Activated naive CD8-positive, alpha-beta T cell treated with anti-CD3 and anti-CD28 coated beads, Interleukin-2, amount 50 U/mL, for 16 hours (primary cell): ENCODE data around the gene MRPL20.

Experiments
- DNase-seq: peaks from one replicate; pipeline ENCODE4 v3.0.0-alpha.2; 2020; ENCODE audit warnings: low read depth, low spot score

MRPL20 gene

GRCh38 chr1:1364266-1364665, 42.8 kb downstream of the MRPL20 start:
- DNase-seq = no peak

GRCh38 chr1:1361982-1362423, 45.1 kb downstream of the MRPL20 start:
- DNase-seq = no peak

- DNase-seq = no peak
These were observed 45.7 kb downstream of the MRPL20 start for GRCh38 chr1:1361233-1361981.

GRCh38 chr1:1360506-1361169, 46.5 kb downstream of the MRPL20 start:
- no peak for DNase-seq

GRCh38 chr1:1359664-1360468, 47.2 kb downstream of the MRPL20 start:
- no peak for DNase-seq

GRCh38 chr1:1359308-1359663, 47.8 kb downstream of the MRPL20 start:
- no peak for DNase-seq

GRCh38 chr1:1358433-1359271, 48.4 kb downstream of the MRPL20 start, which contains the start of gene MXRA8:
Gene MXRA8 (minus strand): TSS chr1:1358555. CDS start chr1:1358504, 51 bp downstream.
- DNase-seq = no peak

GRCh38 chr1:1357871-1358432, 49.1 kb downstream of the MRPL20 start:
- DNase-seq = no peak

GRCh38 chr1:1356796-1357401, 50.2 kb downstream of the MRPL20 start:
- DNase-seq = no peak

- DNase-seq = no peak
These were observed 50.8 kb downstream of the MRPL20 start for GRCh38 chr1:1356166-1356795.

GRCh38 chr1:1355416-1355815, 51.7 kb downstream of the MRPL20 start:
- DNase-seq = no peak

GRCh38 chr1:1354271-1355247, 52.5 kb downstream of the MRPL20 start:
- no peak for DNase-seq

GRCh38 chr1:1353389-1354151, 53.5 kb downstream of the MRPL20 start:
- DNase-seq = no peak

GRCh38 chr1:1352786-1353388, 54.2 kb downstream of the MRPL20 start:
- no peak for DNase-seq
